NCI-H2196 (cell line): ENCODE data around the gene TTLL11.

Source experiments
- DNase-seq: peaks from one replicate; lab custom pipeline; 2025; ENCODE audit not compliant: unreplicated experiment; lab: John Stamatoyannopoulos, UW

The TTLL11 gene

DNA sequence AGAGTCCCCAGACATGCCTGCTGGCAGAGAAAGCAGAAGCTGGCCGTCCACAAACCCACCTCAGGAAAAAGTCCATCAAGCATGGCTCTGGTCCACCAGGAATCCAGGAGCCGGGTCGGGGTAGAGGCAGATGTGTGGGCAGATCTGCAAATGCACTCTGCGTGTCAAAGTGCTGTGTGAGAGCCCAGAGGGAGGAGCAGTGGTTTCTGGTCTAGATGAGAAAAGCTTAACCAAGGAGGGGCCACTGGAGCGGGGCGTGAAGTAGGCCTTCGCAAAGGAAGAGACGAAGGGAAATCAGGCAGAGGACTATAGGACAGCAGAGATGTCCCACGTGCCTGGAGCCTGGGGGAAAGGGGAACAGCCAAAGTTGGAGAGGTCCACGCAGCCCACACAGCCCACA is 40.0 kb downstream of the TTLL11 start:
- DNase-seq, result no peak

- no peak for DNase-seq
Observed at GRCh38 chr9:122051351-122052321, 41.5 kb downstream of the TTLL11 start.

GRCh38 chr9:122050167-122050566 is 42.9 kb downstream of the TTLL11 start:
- no peak for DNase-seq

- no peak for DNase-seq
Observed at GRCh38 chr9:122042056-122042455, 51.1 kb downstream of the TTLL11 start.

DNA sequence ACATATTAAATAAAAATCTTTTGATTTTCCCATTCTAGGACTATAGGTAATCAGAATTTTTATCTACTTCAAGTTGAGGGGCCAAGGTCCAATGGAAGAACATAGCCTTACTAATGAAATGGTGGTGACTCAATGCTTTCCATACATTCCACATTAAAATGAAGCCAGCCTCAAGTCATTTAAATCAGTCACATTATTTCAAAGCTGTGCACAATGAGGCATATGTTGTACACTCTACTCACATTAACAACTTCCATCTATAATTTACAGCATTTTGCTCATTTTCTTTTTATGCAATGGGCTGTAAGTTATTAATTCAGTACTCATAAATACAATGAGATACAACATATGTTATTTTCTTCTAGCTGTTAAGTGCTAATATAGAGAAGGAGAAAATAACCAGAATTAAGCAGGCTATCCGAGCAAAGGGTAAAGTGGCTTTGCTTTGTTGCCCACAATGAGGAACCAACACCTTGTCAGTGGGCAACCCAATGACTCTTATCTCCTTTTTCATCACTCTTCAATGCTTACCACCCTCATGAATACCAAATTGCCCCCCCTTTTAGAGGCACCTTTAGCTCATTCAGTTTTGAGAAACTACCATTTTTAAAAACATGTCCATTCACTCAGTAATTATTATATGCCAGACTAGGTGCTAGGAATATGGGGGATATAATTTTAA is 52.4 kb downstream of the TTLL11 start:
- no peak for DNase-seq

GRCh38 chr9:122039234-122039633 is 53.9 kb downstream of the TTLL11 start:
- peak; percentile 71 for DNase-seq

DNA sequence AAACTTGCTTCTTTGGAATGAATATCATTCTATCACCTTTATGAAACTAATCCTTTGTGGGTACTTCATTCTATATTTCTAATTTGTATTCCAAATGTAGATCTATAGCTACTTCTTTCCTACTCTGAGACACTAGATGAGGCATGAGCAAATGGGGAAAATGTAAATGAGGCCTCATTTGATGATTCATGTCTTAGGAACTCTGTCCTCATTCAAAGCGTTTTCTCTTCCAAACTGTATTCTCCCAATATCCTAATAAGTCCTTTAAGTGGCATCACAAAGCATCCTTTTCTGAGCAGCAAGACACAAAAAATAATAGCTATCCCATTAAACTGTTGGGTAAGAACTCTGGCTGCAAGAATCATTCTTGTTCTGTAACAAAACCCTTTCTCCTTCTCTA is 56.1 kb downstream of the TTLL11 start:
- no peak for DNase-seq

- no peak for DNase-seq
Observed at GRCh38 chr9:122036408-122036807, 56.7 kb downstream of the TTLL11 start.

- no peak for DNase-seq
Observed at GRCh38 chr9:122033775-122034373, 59.2 kb downstream of the TTLL11 start.

- DNase-seq, result no peak
Observed at GRCh38 chr9:122032346-122032745, 60.8 kb downstream of the TTLL11 start.

DNA sequence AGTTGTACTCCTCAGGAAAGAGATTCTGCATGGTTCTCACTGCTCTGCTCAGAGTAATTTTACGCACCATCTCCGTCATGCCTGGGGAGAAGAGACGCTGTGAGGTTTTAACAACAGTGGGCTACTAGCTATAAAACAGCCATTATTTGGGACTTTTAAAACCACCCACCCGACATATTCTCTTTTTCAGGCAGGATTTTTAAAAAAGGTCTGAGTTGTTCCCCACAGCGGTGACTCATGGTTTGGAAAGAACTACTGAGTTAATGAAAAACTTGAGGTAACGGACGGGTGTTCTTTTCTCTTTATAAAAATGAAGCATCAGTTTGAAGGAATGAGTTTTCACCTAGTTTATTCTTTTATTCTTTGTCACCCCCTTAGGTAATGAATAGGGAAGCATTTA is 61.3 kb downstream of the TTLL11 start:
- DNase-seq, result no peak

- DNase-seq, result no peak
Observed at GRCh38 chr9:122031157-122031556, 62.0 kb downstream of the TTLL11 start.

DNA sequence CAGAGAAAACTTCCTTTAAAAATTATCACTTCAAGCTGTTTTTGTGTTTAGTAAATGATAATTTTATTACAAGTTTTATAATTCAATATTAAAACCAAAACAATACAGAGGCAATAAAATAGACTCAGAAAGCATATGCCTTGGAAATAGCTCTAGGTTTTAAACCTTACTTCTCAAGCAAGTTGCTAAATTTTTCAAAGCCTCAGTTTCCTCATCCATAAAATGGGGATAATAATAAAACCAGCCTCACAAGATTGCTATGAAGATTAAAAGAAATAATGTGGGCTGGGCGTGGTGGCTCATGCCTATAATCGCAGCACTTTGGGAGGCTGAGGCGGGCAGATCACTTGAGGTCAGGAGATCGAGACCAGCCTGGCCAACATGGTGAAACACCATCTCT is 62.8 kb downstream of the TTLL11 start:
- DNase-seq, result no peak

DNA sequence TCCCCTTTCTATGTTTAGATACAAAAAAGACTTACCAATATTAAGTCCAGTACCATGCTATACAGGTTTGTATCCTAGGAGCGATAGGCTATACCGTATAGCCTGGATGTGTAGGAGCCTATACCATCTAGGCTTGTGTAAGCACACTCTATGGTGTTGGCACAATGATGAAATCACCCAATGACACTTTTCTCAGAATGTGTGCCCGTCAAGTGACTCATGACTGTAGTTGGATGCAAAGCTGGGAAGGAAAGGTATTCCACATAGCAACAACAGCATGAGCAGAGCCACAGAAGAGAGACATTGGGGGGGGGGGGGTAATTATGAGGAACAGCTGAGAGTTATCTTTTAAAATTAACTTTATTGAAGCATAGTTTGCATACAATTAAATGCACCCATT is 63.2 kb downstream of the TTLL11 start:
- no peak for DNase-seq

- DNase-seq, result no peak
Observed at GRCh38 chr9:122028089-122028488, 65.0 kb downstream of the TTLL11 start.

DNA sequence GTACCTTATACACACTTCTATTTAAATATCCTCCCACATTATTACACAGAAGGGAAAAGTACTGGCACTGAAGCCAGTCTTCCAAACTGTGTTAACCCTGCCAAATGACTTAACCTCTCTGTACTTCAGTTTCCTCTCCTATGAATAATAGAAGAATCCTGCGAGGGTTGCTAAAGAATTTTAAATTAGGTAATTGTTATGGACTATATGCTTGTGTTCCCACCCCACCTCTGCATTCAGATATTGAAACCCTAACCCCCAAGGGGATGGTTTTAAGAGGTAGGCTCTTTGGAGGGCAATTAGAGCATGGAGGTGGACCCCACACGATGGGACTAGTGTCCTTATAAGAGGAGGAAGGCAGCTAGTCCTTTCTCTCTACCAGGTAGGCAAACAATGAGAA is 72.7 kb downstream of the TTLL11 start:
- no peak for DNase-seq

DNA sequence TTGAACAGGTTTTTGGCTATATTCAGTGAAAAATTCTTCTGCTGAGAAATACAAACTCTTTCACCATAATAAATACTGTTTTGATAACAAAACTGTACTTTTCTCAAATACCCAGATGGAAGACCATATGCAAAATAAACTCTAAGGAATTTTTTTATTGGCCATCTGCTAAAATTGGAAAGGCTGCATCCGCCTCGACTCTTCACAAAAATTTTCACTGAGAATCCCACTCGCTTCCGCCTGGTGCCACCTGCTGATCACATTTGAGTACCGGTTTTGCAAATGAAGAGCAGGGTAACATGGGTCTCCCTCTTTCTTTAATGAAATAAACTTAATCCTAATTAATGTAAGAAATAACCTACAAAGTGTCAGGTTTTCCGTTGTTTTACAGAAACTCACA is 76.4 kb downstream of the TTLL11 start:
- DNase-seq, result no peak

DNA sequence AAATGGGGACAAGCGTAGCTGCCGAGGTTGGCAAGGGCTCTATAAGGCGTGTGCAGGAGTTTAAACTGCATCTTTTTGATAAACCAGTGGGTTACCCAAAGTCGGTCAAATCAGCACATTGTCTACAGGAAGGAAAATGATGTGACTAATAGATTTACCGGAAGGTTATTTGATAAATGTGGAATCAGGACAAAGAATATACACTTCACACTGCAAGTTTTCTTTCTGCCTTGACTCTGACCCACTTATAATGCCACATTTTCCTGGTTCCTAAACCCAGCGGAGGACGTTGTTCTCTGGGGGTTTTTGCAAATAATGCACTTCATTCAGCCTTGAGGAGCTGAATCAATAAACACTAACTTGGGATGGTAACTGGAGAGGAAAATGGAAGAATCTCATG is 76.8 kb downstream of the TTLL11 start:
- DNase-seq, result no peak

DNA sequence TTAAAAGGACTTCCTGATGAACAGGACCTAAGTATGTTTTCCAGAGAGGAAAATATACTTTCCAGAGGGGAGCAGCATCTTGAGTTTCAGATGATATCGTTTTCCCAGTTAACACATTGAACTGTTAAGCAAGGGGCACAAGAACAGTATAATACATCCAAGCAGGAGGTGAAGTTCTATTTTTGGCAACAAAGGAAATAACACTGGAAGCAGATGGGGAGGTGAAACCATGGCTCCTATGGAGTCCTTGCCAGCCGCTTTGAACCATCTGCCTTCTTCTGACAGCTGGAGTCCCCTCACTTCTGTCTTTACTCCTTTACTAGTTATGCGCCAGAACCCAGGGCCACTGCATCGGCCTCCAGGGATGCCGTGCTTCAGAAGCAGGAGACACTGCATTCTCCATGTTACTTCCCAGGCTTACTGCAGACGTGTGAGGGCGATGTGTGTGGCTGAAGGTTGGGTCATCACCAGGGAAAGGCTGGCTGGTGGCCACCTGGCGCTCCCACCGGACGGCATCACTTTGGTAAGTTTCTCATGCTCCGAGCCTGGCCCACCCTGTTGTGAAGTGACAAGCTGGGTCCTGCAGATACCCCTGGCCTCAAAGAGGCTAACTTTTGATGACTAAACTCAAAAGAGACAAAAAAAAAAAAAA is 77.8 kb downstream of the TTLL11 start:
- DNase-seq, result no peak

DNA sequence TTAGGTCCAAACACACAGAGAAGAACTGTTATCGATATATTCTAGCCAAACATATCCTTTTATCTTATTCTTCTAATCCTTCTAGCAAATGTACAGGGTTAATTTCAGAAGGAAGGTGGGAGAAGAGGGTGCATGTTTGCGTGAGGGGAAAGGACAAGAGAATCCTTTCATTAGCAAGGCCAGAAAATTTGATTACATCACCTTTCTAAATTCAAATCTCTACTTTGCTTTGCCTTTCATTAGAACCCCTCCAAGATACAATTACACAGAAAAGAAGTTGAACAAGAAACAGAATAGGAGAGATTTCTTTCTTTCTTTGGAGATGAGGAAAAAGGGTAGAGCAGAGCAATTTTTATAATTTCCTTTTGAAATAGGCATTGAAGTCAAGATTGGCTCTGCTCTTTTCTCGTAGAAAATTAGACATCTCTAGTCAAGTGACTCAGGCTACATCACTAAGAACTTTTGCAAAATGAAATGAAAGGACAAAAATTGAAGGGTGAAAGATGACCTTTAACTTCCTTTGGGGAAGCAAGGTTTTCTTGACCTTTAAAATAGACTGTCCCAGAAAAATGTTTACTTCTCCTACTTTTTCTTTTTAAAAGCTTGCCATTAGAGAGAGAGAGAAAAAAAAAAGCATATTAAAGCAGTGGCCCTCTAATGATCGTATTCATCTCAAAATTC is 81.2 kb downstream of the TTLL11 start:
- no peak for DNase-seq

- DNase-seq, result no peak
Observed at GRCh38 chr9:122008559-122008958, 84.5 kb downstream of the TTLL11 start.
